OCI-LY7 (cell line): ENCODE data around the gene CHST8. TPM values are rescaled to one million over a fixed set of nuclear protein-coding genes. Genes with fewer than 3 reads are reported as not detected.

ENCODE experiments used
- BruUV-seq: library from RNA; stranded (reverse); fragments of 400-500 nt; replicated peaks from 2 replicates; lab custom pipeline; 2021; lab: Mats Ljungman, UMichigan
- CTCF ChIA-PET: fragments of 300-600 bp; sonication (Branson Sonifier 250); formaldehyde crosslinking; loops from one replicate; lab custom pipeline; 2022; ENCODE audit warnings: antibody characterized with exemption; ENCODE audit not compliant: unreplicated experiment; lab: Charles Lee
- POLR2A ChIA-PET: fragments of 300-600 bp; sonication (Branson Sonifier 250); formaldehyde crosslinking; loops from one replicate; lab custom pipeline; 2022; ENCODE audit warnings: antibody characterized with exemption; lab: Charles Lee
- DNase-seq: peaks from one replicate; pipeline ENCODE4 v3.0.0-alpha.2; 2015; ENCODE audit warnings: low spot score
- H2AFZ ChIP-seq: fragments of 200-600 bp; sonication (generic), shearing (Covaris generic); 2 replicates; pipeline ENCODE4 v1.6.1; 2014; ENCODE audit warnings: mild to moderate bottlenecking, antibody characterized with exemption, low read length, moderate library complexity
- H3K27ac ChIP-seq: fragments of 200-600 bp; sonication (generic); 2 replicates; pipeline ENCODE4 v1.5.1; 2014; ENCODE audit warnings: mixed run types, low read depth, mild to moderate bottlenecking, moderate library complexity, low read length, inconsistent platforms; ENCODE audit not compliant: poor library complexity, severe bottlenecking
- H3K36me3 ChIP-seq: fragments of 200-600 bp; sonication (generic); 2 replicates; pipeline ENCODE4 v1.6.1; 2014; ENCODE audit warnings: mild to moderate bottlenecking, antibody characterized with exemption, low read length, moderate library complexity, mixed read lengths; ENCODE audit not compliant: insufficient read depth
- H3K4me1 ChIP-seq: fragments of 200-600 bp; sonication (generic); 2 replicates; pipeline ENCODE4 v1.5.1; 2014; ENCODE audit warnings: mild to moderate bottlenecking, low read length; ENCODE audit not compliant: insufficient read depth, poor library complexity, severe bottlenecking
- H3K4me2 ChIP-seq: fragments of 200-600 bp; sonication (generic); 2 replicates; pipeline ENCODE4 v1.6.1; 2014; ENCODE audit warnings: mild to moderate bottlenecking, low read length
- H3K4me3 ChIP-seq: fragments of 200-600 bp; sonication (generic); 2 replicates; pipeline ENCODE4 v1.5.1; 2014; ENCODE audit warnings: mild to moderate bottlenecking, low read depth, low read length; ENCODE audit not compliant: poor library complexity, severe bottlenecking
- H3K79me2 ChIP-seq: fragments of 200-600 bp; sonication (generic); 2 replicates; pipeline ENCODE4 v1.6.1; 2016; ENCODE audit warnings: low read depth, mild to moderate bottlenecking, low read length, moderate library complexity, mixed read lengths; ENCODE audit not compliant: insufficient read depth
- H3K9me2 ChIP-seq: fragments of 200-600 bp; sonication (generic); 2 replicates; pipeline ENCODE4 v1.6.1; 2016; ENCODE audit warnings: mild to moderate bottlenecking, low read length, mixed read lengths; ENCODE audit not compliant: insufficient read depth
- H3K9me3 ChIP-seq: fragments of 200-600 bp; sonication (generic); 2 replicates; pipeline ENCODE4 v1.6.1; 2014; ENCODE audit warnings: mild to moderate bottlenecking, mixed run types, low read length, mixed read lengths
- H4K20me1 ChIP-seq: fragments of 200-600 bp; sonication (generic); 2 replicates; pipeline ENCODE4 v1.6.1; 2014; ENCODE audit warnings: mild to moderate bottlenecking, antibody characterized with exemption, low read length, moderate library complexity, mixed read lengths; ENCODE audit not compliant: insufficient read depth
- CTCF ChIP-seq: fragments of 200-600 bp; sonication (generic); conservative IDR thresholded peaks from 2 replicates; pipeline ENCODE4 v1.5.1; 2014; ENCODE audit warnings: mild to moderate bottlenecking, antibody characterized with exemption, low read length, moderate library complexity, mixed read lengths
- EZH2phosphoT487 ChIP-seq: fragments of 200-600 bp; sonication (generic); IDR thresholded peaks from 2 replicates; pipeline ENCODE4 v1.6.1; 2018; ENCODE audit warnings: low read depth, borderline replicate concordance, mild to moderate bottlenecking, mixed run types, antibody characterized with exemption, low read length, moderate library complexity, mixed read lengths
- intact Hi-C: fragments of 100-400 bp; cut with micrococcal nuclease; formaldehyde crosslinking; loops from one replicate; pipeline ENCODE4 v1.10.0; 2022; ENCODE audit not compliant: unreplicated experiment
- total RNA-seq, 2 experiments: library from RNA; depleted of rRNA in 1 of 2; stranded (reverse); fragments of >200 nt in 1 of 2; shearing (Covaris generic) in 1 of 2; gene quantifications; 2 replicates each; pipeline ENCODE4 v1.2.3, GENCODE V29; 2014 to 2022

Gene CHST8
- total RNA-seq, 2 experiments from 2014 or later = not detected

GRCh38 chr19:33700408-33701013, 78.8 kb downstream of the CHST8 start:
- CTCF ChIA-PET = no interaction called here
- no peaks in the 10 kb centered on the region for H4K20me1 ChIP-seq
- H3K4me3 ChIP-seq = no peak overlapping the region
- POLR2A ChIA-PET = no interaction called here
- H3K9me3 ChIP-seq = no peaks in the 10 kb centered on the region
- H3K9me2 ChIP-seq = no peaks in the 10 kb centered on the region
- no peak overlapping the region for H2AFZ ChIP-seq
- H3K36me3 ChIP-seq = no peaks in the 10 kb centered on the region
- no peak overlapping the region for H3K27ac ChIP-seq
- no peak for DNase-seq
- no peak overlapping the region for H3K4me2 ChIP-seq
- TF ChIP-seq CTCF (no peak), EZH2phosphoT487 (no peak)
- no peaks in the 10 kb centered on the region for H3K79me2 ChIP-seq
- H3K4me1 ChIP-seq = no peaks in the 10 kb centered on the region
- intact Hi-C loops = no loop called here
- BruUV-seq = no TSS peak

- BruUV-seq = no TSS peak
- ChIA-PET POLR2A (no interaction called here), CTCF (no interaction called here)
- Histone ChIP-seq H3K9me2 (no peaks in the 10 kb centered on the region), H2AFZ (no peak overlapping the region), H3K4me2 (no peak overlapping the region), H3K36me3 (no peaks in the 10 kb centered on the region), H3K9me3 (no peaks in the 10 kb centered on the region), H3K4me3 (no peak overlapping the region), H3K79me2 (no peaks in the 10 kb centered on the region), H3K27ac (no peak overlapping the region), H4K20me1 (no peaks in the 10 kb centered on the region), H3K4me1 (no peaks in the 10 kb centered on the region)
- TF ChIP-seq EZH2phosphoT487 = no peak
- no peak for TF ChIP-seq CTCF
- DNase-seq = no peak
- intact Hi-C loops = no loop called here
Measured at GRCh38 chr19:33701565-33701964, 79.8 kb downstream of the CHST8 start.

GRCh38 chr19:33702606-33703437, 81.1 kb downstream of the CHST8 start:
- ChIA-PET POLR2A (no interaction called here), CTCF (no interaction called here)
- no peak overlapping the region for H2AFZ ChIP-seq
- no peak overlapping the region for H3K4me2 ChIP-seq
- TF ChIP-seq CTCF = no peak
- TF ChIP-seq EZH2phosphoT487 = no peak
- H3K9me3 ChIP-seq = no peaks in the 10 kb centered on the region
- H3K9me2 ChIP-seq = no peaks in the 10 kb centered on the region
- H4K20me1 ChIP-seq = no peaks in the 10 kb centered on the region
- no peak overlapping the region for H3K4me3 ChIP-seq
- no peak overlapping the region for H3K27ac ChIP-seq
- H3K36me3 ChIP-seq = no peaks in the 10 kb centered on the region
- no peaks in the 10 kb centered on the region for H3K79me2 ChIP-seq
- BruUV-seq = no TSS peak
- DNase-seq = no peak
- H3K4me1 ChIP-seq = no peaks in the 10 kb centered on the region
- intact Hi-C loops = no loop called here
